Measurements from ENCODE around the gene EVI2A.
"Not testable (repeated sequence)": the region's sequence is repeated elsewhere in the genome, so short reads cannot be mapped to it uniquely, and the experiment has no call there.

EVI2A gene

GRCh38 chr17:31313982-31314781 is 7.2 kb downstream of the EVI2A start, which contains the start of gene EVI2B:
TSS of gene EVI2B (minus strand) at chr17:31314054. CDS start at chr17:31305609, 8,445 bp downstream.
- H3K36me3 ChIP-seq (ENCODE audit: control insufficient read depth in 5 of 5, insufficient read depth in 5 of 5, low read length in 5 of 5): no peaks in the 10 kb centered on the region
- H3K27ac ChIP-seq (ENCODE audit: low read depth, low read length): no peak within 1 kb of the TSS
- H3K27me3 ChIP-seq (ENCODE audit: control insufficient read depth in 5 of 5, insufficient read depth in 4 of 5, low read length in 5 of 5): no peaks in the 10 kb centered on the region
- H3K4me3 ChIP-seq (ENCODE audit: low read depth in 1 of 5, low read length in 5 of 5): peak within 1 kb of the TSS in 4 of 5 donors; percentile 32 to 48 (median 38)
- peak within 1 kb of the TSS in 1 of 5 donors; percentile 30 for H3K9ac ChIP-seq (ENCODE audit: low read length in 5 of 5)
- H3K4me1 ChIP-seq (ENCODE audit: control insufficient read depth in 5 of 5, insufficient read depth in 5 of 5, low read length in 5 of 5): peaks cover 0 to 18% (median 5%) of the 10 kb centered on the region in 5 donors
- no peaks in the 10 kb centered on the region for H3K9me3 ChIP-seq (ENCODE audit: control insufficient read depth in 5 of 5, low read length in 5 of 5)

- not testable (repeated sequence) for H3K36me3 ChIP-seq (ENCODE audit: control insufficient read depth in 5 of 5, insufficient read depth in 5 of 5, low read length in 5 of 5); H3K27me3 ChIP-seq (ENCODE audit: control insufficient read depth in 5 of 5, insufficient read depth in 4 of 5, low read length in 5 of 5); H3K9ac ChIP-seq (ENCODE audit: low read length in 5 of 5); H3K9me3 ChIP-seq (ENCODE audit: control insufficient read depth in 5 of 5, low read length in 5 of 5); H3K27ac ChIP-seq (ENCODE audit: low read depth, low read length)
- Histone ChIP-seq H3K4me1 (ENCODE audit: control insufficient read depth in 5 of 5, insufficient read depth in 5 of 5, low read length in 5 of 5) (peaks cover 0 to 11% (median 1%) of the 10 kb centered on the region in 5 donors), H3K4me3 (ENCODE audit: low read depth in 1 of 5, low read length in 5 of 5) (peak overlapping the region in 1 of 5 donors; percentile 48)
These were observed 9.2 kb downstream of the EVI2A start for GRCh38 chr17:31312223-31312622.

- H3K36me3 ChIP-seq (ENCODE audit: control insufficient read depth in 5 of 5, insufficient read depth in 5 of 5, low read length in 5 of 5): peaks cover 0 to 4% (median 0%) of the 10 kb centered on the region in 5 donors
- peak overlapping the region in 1 of 5 donors; percentile 26 for H3K4me3 ChIP-seq (ENCODE audit: low read depth in 1 of 5, low read length in 5 of 5)
- H3K9ac ChIP-seq (ENCODE audit: low read length in 5 of 5): no peak overlapping the region
- no peaks in the 10 kb centered on the region for H3K9me3 ChIP-seq (ENCODE audit: control insufficient read depth in 5 of 5, low read length in 5 of 5)
- H3K27ac ChIP-seq (ENCODE audit: low read depth, low read length): no peak overlapping the region
- peaks cover 0 to 11% (median 4%) of the 10 kb centered on the region in 5 donors for H3K4me1 ChIP-seq (ENCODE audit: control insufficient read depth in 5 of 5, insufficient read depth in 5 of 5, low read length in 5 of 5)
- no peaks in the 10 kb centered on the region for H3K27me3 ChIP-seq (ENCODE audit: control insufficient read depth in 5 of 5, insufficient read depth in 4 of 5, low read length in 5 of 5)
These were observed 9.9 kb downstream of the EVI2A start for GRCh38 chr17:31311526-31311925.

GRCh38 chr17:31310886-31311285 is 10.5 kb downstream of the EVI2A start:
- H3K27ac ChIP-seq (ENCODE audit: low read depth, low read length): no peak overlapping the region
- H3K9me3 ChIP-seq (ENCODE audit: control insufficient read depth in 5 of 5, low read length in 5 of 5): no peaks in the 10 kb centered on the region
- no peak overlapping the region for H3K9ac ChIP-seq (ENCODE audit: low read length in 5 of 5)
- H3K4me1 ChIP-seq (ENCODE audit: control insufficient read depth in 5 of 5, insufficient read depth in 5 of 5, low read length in 5 of 5): peaks cover 0 to 10% (median 4%) of the 10 kb centered on the region in 5 donors
- peaks cover 0 to 4% (median 0%) of the 10 kb centered on the region in 5 donors for H3K36me3 ChIP-seq (ENCODE audit: control insufficient read depth in 5 of 5, insufficient read depth in 5 of 5, low read length in 5 of 5)
- H3K4me3 ChIP-seq (ENCODE audit: low read depth in 1 of 5, low read length in 5 of 5): peak overlapping the region in 1 of 5 donors; percentile 7
- no peaks in the 10 kb centered on the region for H3K27me3 ChIP-seq (ENCODE audit: control insufficient read depth in 5 of 5, insufficient read depth in 4 of 5, low read length in 5 of 5)

GRCh38 chr17:31310260-31310659 is 11.2 kb downstream of the EVI2A start:
- H3K27ac ChIP-seq (ENCODE audit: low read depth, low read length): peak overlapping the region; percentile 3
- H3K27me3 ChIP-seq (ENCODE audit: control insufficient read depth in 5 of 5, insufficient read depth in 4 of 5, low read length in 5 of 5): no peaks in the 10 kb centered on the region
- peaks cover 0 to 4% (median 0%) of the 10 kb centered on the region in 5 donors for H3K36me3 ChIP-seq (ENCODE audit: control insufficient read depth in 5 of 5, insufficient read depth in 5 of 5, low read length in 5 of 5)
- H3K9ac ChIP-seq (ENCODE audit: low read length in 5 of 5): no peak overlapping the region
- no peaks in the 10 kb centered on the region for H3K9me3 ChIP-seq (ENCODE audit: control insufficient read depth in 5 of 5, low read length in 5 of 5)
- peak overlapping the region in 2 of 5 donors; percentile 24 to 29 for H3K4me3 ChIP-seq (ENCODE audit: low read depth in 1 of 5, low read length in 5 of 5)
- peaks cover 0 to 8% (median 4%) of the 10 kb centered on the region in 5 donors for H3K4me1 ChIP-seq (ENCODE audit: control insufficient read depth in 5 of 5, insufficient read depth in 5 of 5, low read length in 5 of 5)

GRCh38 chr17:31309556-31309955 is 11.9 kb downstream of the EVI2A start:
- no peak overlapping the region for H3K4me3 ChIP-seq (ENCODE audit: low read depth in 1 of 5, low read length in 5 of 5)
- peaks cover 0 to 5% (median 4%) of the 10 kb centered on the region in 5 donors for H3K4me1 ChIP-seq (ENCODE audit: control insufficient read depth in 5 of 5, insufficient read depth in 5 of 5, low read length in 5 of 5)
- H3K27me3 ChIP-seq (ENCODE audit: control insufficient read depth in 5 of 5, insufficient read depth in 4 of 5, low read length in 5 of 5): no peaks in the 10 kb centered on the region
- no peaks in the 10 kb centered on the region for H3K9me3 ChIP-seq (ENCODE audit: control insufficient read depth in 5 of 5, low read length in 5 of 5)
- H3K36me3 ChIP-seq (ENCODE audit: control insufficient read depth in 5 of 5, insufficient read depth in 5 of 5, low read length in 5 of 5): peaks cover 0 to 10% (median 0%) of the 10 kb centered on the region in 5 donors
- H3K9ac ChIP-seq (ENCODE audit: low read length in 5 of 5): peak overlapping the region in 1 of 5 donors; percentile 41
- H3K27ac ChIP-seq (ENCODE audit: low read depth, low read length): peak overlapping the region; percentile 3

- peaks cover 0 to 13% (median 0%) of the 10 kb centered on the region in 5 donors for H3K36me3 ChIP-seq (ENCODE audit: control insufficient read depth in 5 of 5, insufficient read depth in 5 of 5, low read length in 5 of 5)
- no peaks in the 10 kb centered on the region for H3K9me3 ChIP-seq (ENCODE audit: control insufficient read depth in 5 of 5, low read length in 5 of 5)
- no peak overlapping the region for H3K27ac ChIP-seq (ENCODE audit: low read depth, low read length)
- peaks cover 0 to 5% (median 4%) of the 10 kb centered on the region in 5 donors for H3K4me1 ChIP-seq (ENCODE audit: control insufficient read depth in 5 of 5, insufficient read depth in 5 of 5, low read length in 5 of 5)
- H3K27me3 ChIP-seq (ENCODE audit: control insufficient read depth in 5 of 5, insufficient read depth in 4 of 5, low read length in 5 of 5): no peaks in the 10 kb centered on the region
- H3K9ac ChIP-seq (ENCODE audit: low read length in 5 of 5): peak overlapping the region in 1 of 5 donors; percentile 21
- no peak overlapping the region for H3K4me3 ChIP-seq (ENCODE audit: low read depth in 1 of 5, low read length in 5 of 5)
These were observed 12.8 kb downstream of the EVI2A start for GRCh38 chr17:31308372-31309334.

GRCh38 chr17:31307640-31308039 is 13.8 kb downstream of the EVI2A start:
- no peaks in the 10 kb centered on the region for H3K27me3 ChIP-seq (ENCODE audit: control insufficient read depth in 5 of 5, insufficient read depth in 4 of 5, low read length in 5 of 5)
- peaks cover 0 to 13% (median 0%) of the 10 kb centered on the region in 5 donors for H3K36me3 ChIP-seq (ENCODE audit: control insufficient read depth in 5 of 5, insufficient read depth in 5 of 5, low read length in 5 of 5)
- H3K4me1 ChIP-seq (ENCODE audit: control insufficient read depth in 5 of 5, insufficient read depth in 5 of 5, low read length in 5 of 5): peaks cover 0 to 5% (median 4%) of the 10 kb centered on the region in 5 donors
- no peak overlapping the region for H3K9ac ChIP-seq (ENCODE audit: low read length in 5 of 5)
- no peak overlapping the region for H3K4me3 ChIP-seq (ENCODE audit: low read depth in 1 of 5, low read length in 5 of 5)
- H3K9me3 ChIP-seq (ENCODE audit: control insufficient read depth in 5 of 5, low read length in 5 of 5): no peaks in the 10 kb centered on the region
- no peak overlapping the region for H3K27ac ChIP-seq (ENCODE audit: low read depth, low read length)

- no peak overlapping the region for H3K27ac ChIP-seq (ENCODE audit: low read depth, low read length)
- no peaks in the 10 kb centered on the region for H3K27me3 ChIP-seq (ENCODE audit: control insufficient read depth in 5 of 5, insufficient read depth in 4 of 5, low read length in 5 of 5)
- peaks cover 0 to 5% (median 4%) of the 10 kb centered on the region in 5 donors for H3K36me3 ChIP-seq (ENCODE audit: control insufficient read depth in 5 of 5, insufficient read depth in 5 of 5, low read length in 5 of 5)
- H3K9me3 ChIP-seq (ENCODE audit: control insufficient read depth in 5 of 5, low read length in 5 of 5): no peaks in the 10 kb centered on the region
- H3K4me3 ChIP-seq (ENCODE audit: low read depth in 1 of 5, low read length in 5 of 5): no peak overlapping the region
- peaks cover 0 to 17% (median 8%) of the 10 kb centered on the region in 5 donors for H3K4me1 ChIP-seq (ENCODE audit: control insufficient read depth in 5 of 5, insufficient read depth in 5 of 5, low read length in 5 of 5)
- no peak overlapping the region for H3K9ac ChIP-seq (ENCODE audit: low read length in 5 of 5)
These were observed 21.8 kb downstream of the EVI2A start for GRCh38 chr17:31299624-31300023.

Data from subcutaneous abdominal adipose tissue (tissue), 5 donors.